Smooth muscle cell (in vitro differentiated cells): Measurements from ENCODE around the gene MRPL48. TPM values are rescaled to one million over a fixed set of nuclear protein-coding genes. Genes with fewer than 3 reads are reported as not detected.
"Not testable (repeated sequence)": the region's sequence is repeated elsewhere in the genome, so short reads cannot be mapped to it uniquely, and the experiment has no call there.

Source experiments
- DNase-seq: peaks from one replicate; lab custom pipeline; 2025; ENCODE audit not compliant: unreplicated experiment; lab: John Stamatoyannopoulos, UW
- H2AFZ ChIP-seq: fragments of 200-600 bp; sonication (generic); 2 replicates; pipeline ENCODE4 v1.6.0; 2016; ENCODE audit warnings: antibody characterized with exemption, low read depth, mild to moderate bottlenecking
- H3F3A ChIP-seq: fragments of 200-600 bp; sonication (generic); 2 replicates; pipeline ENCODE4 v1.6.0; 2017; ENCODE audit warnings: antibody characterized with exemption, low read depth
- H3K27ac ChIP-seq: fragments of 200-600 bp; sonication (generic); 2 replicates; pipeline ENCODE4 v1.5.1; 2016; ENCODE audit warnings: low read depth, mild to moderate bottlenecking
- H3K27me3 ChIP-seq: fragments of 200-600 bp; sonication (generic); 2 replicates; pipeline ENCODE4 v1.6.1; 2016; ENCODE audit warnings: low read depth, mild to moderate bottlenecking
- H3K36me3 ChIP-seq: fragments of 200-600 bp; sonication (generic); 2 replicates; pipeline ENCODE4 v1.5.1; 2016; ENCODE audit warnings: low read depth
- H3K4me1 ChIP-seq: fragments of 200-600 bp; sonication (generic); 2 replicates; pipeline ENCODE4 v1.5.1; 2016; ENCODE audit warnings: low read depth
- H3K4me2 ChIP-seq: fragments of 200-600 bp; sonication (generic); 2 replicates; pipeline ENCODE4 v1.6.0; 2016; ENCODE audit warnings: mild to moderate bottlenecking
- H3K4me3 ChIP-seq: fragments of 200-600 bp; sonication (generic); 2 replicates; pipeline ENCODE4 v1.5.1; 2016; ENCODE audit warnings: mild to moderate bottlenecking
- H3K79me2 ChIP-seq: fragments of 200-600 bp; sonication (generic); 2 replicates; pipeline ENCODE4 v1.6.0; 2016; ENCODE audit warnings: low read depth, mild to moderate bottlenecking
- H3K9ac ChIP-seq: fragments of 200-600 bp; sonication (generic); 2 replicates; pipeline ENCODE4 v1.6.0; 2016; ENCODE audit warnings: low read depth
- H3K9me3 ChIP-seq: fragments of 200-600 bp; sonication (generic); replicated peaks from 2 replicates; pipeline ENCODE4 v1.5.1; 2016; ENCODE audit warnings: low read depth
- H4K20me1 ChIP-seq: fragments of 200-600 bp; sonication (generic); 2 replicates; pipeline ENCODE4 v1.6.0; 2016; ENCODE audit warnings: low read depth
- WGBS: methylation state at CpG from one replicate; pipeline ENCODE4 v1.1.7; 2016; ENCODE audit warnings: low lambda C conversion rate; 5-methylcytosine and 5-hydroxymethylcytosine counted together
- polyA plus RNA-seq: library from polyadenylated mRNA; unstranded; fragments of >200 nt; fragmentation: Nextera tagmentation; extraction: Ambion mirVana; gene quantifications from 2 replicates; pipeline ENCODE4 v1.2.1, GENCODE V29; 2016
- total RNA-seq: library from RNA; depleted of rRNA; stranded (reverse); fragments of >200 nt; gene quantifications from 2 replicates; pipeline ENCODE4 v1.2.3, GENCODE V29; 2014
- TF ChIP-seq, protein P1 (sequence below): fragments of 200-600 bp; sonication (generic); IDR thresholded peaks from 2 replicates; pipeline ENCODE4 v1.5.1; 2017; ENCODE audit warnings: borderline replicate concordance, mild to moderate bottlenecking, antibody characterized with exemption; ENCODE audit not compliant: insufficient read depth, poor library complexity, severe bottlenecking

Gene MRPL48
- total and polyA plus RNA-seq, 2 experiments from 2014 or later: 26.4 to 65.3 TPM

DNA sequence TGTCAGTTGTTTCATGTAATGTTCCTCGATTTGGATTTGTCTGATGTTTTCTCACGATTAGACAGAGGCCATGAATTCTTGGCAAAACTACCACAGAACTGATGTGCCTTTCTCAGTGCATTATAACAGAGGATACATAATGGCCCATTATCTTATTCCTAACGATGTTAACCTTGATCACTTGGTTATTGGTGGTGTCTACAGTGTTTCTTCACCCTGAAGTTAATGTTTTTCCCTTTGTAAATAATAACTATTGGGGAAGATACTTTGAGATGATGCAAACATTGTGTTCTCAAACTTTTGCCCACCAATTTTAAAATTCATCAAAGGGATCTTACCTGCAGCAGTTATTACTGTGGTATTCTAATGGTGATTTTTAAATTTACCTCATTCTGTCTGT lies 39.9 kb upstream of the MRPL48 start:
- whole genome bisulfite sequencing: 97% methylated on average over 3 of the region's 3 CpGs
- DNase-seq: no peak

DNA sequence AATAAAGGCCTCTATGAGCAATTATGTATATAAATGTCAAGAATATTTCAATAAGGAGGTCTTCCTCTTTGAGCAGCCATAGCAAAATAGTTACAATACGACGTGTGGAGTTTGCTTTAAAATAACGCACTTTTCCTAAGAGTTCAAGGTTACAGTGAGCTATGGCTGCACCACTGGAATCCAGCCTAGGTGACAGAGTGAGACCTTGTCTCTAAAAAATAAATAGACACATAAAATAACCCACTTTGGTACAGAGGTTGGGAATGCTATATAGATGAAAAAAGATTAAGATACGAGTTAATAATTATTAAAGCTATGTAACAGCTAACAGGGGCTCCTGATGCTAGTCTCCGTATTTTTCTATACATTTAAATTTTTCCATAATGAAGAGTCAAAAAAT lies 39.4 kb upstream of the MRPL48 start:
- Histone ChIP-seq H3K36me3 (no peaks in the 10 kb centered on the region), H3K9me3 (no peaks in the 10 kb centered on the region), H4K20me1 (peaks cover 100% of the 10 kb centered on the region), H3F3A (no peaks in the 10 kb centered on the region), H3K9ac (no peak overlapping the region), H2AFZ (no peak overlapping the region), H3K4me2 (no peak overlapping the region), H3K4me3 (no peak overlapping the region), H3K4me1 (no peaks in the 10 kb centered on the region), H3K27me3 (no peaks in the 10 kb centered on the region), H3K27ac (no peak overlapping the region), H3K79me2 (peaks cover 99% of the 10 kb centered on the region)
- WGBS: 97% methylated on average over 5 of the region's 5 CpGs
- TF ChIP-seq, protein P1, sequence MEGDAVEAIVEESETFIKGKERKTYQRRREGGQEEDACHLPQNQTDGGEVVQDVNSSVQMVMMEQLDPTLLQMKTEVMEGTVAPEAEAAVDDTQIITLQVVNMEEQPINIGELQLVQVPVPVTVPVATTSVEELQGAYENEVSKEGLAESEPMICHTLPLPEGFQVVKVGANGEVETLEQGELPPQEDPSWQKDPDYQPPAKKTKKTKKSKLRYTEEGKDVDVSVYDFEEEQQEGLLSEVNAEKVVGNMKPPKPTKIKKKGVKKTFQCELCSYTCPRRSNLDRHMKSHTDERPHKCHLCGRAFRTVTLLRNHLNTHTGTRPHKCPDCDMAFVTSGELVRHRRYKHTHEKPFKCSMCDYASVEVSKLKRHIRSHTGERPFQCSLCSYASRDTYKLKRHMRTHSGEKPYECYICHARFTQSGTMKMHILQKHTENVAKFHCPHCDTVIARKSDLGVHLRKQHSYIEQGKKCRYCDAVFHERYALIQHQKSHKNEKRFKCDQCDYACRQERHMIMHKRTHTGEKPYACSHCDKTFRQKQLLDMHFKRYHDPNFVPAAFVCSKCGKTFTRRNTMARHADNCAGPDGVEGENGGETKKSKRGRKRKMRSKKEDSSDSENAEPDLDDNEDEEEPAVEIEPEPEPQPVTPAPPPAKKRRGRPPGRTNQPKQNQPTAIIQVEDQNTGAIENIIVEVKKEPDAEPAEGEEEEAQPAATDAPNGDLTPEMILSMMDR: no peak
- DNase-seq: no peak

More for the DNA sequence above, 39.9 kb upstream of the MRPL48 start:
- no peaks in the 10 kb centered on the region for H3K27me3 ChIP-seq
- TF ChIP-seq, protein P1: no peak
- H3K79me2 ChIP-seq: peaks cover 99% of the 10 kb centered on the region
- no peak overlapping the region for H3K4me3 ChIP-seq
- no peaks in the 10 kb centered on the region for H3F3A ChIP-seq
- H3K9ac ChIP-seq: no peak overlapping the region
- no peak overlapping the region for H3K4me2 ChIP-seq
- peaks cover 100% of the 10 kb centered on the region for H4K20me1 ChIP-seq
- no peaks in the 10 kb centered on the region for H3K4me1 ChIP-seq
- no peak overlapping the region for H3K27ac ChIP-seq
- H2AFZ ChIP-seq: no peak overlapping the region
- H3K36me3 ChIP-seq: no peaks in the 10 kb centered on the region
- H3K9me3 ChIP-seq: no peaks in the 10 kb centered on the region

DNA sequence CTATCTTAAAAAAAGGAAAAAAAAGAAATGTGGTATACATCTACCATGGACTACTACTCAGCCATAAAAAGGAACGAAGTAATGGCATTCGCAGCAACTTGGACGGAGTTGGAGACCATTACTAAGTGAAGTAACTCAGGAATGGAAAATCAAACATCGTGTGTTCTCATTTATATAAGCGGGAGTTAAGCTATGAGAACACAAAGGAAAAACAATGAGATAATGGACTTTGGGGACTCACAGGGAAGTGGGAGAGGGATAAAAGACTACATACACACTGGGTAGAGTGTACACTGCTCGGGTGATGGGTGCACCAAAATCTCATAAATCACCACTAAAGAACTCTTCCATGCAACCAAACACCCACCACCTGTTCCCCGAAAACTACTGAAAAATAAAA lies 38.6 kb upstream of the MRPL48 start:
- DNase-seq: no peak
- Histone ChIP-seq H3K9me3 (no peaks in the 10 kb centered on the region), H3K4me1 (no peaks in the 10 kb centered on the region), H3K36me3 (no peaks in the 10 kb centered on the region), H3K27me3 (no peaks in the 10 kb centered on the region), H3K9ac (no peak overlapping the region), H4K20me1 (peaks cover 100% of the 10 kb centered on the region), H2AFZ (no peak overlapping the region), H3K4me3 (no peak overlapping the region), H3F3A (peaks cover 3% of the 10 kb centered on the region), H3K79me2 (peaks cover 100% of the 10 kb centered on the region), H3K27ac (no peak overlapping the region), H3K4me2 (no peak overlapping the region)
- WGBS: 95% methylated on average over 7 of the region's 7 CpGs
- TF ChIP-seq, protein P1: no peak

DNA sequence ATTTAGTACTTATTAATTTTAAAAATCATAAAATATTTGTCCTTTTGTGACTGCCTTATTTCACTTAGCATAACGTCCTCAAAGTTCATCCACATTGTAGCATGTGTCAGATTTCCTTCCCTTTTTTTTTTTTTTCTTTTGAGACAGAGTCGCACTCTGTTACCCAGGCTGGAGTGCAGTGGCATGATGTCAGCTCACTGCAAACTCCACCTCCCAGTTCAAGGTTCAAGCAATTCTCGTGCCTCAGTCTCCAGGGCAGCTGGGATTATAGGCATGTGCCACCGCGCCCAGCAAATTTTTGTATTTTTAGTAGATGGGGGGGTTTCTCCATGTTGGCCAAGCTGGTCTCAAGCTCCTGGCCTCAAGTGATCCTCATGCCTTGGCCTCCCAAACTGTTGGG lies 37.4 kb upstream of the MRPL48 start:
- Histone ChIP-seq H3K36me3 (no peaks in the 10 kb centered on the region), H3K27me3 (no peaks in the 10 kb centered on the region), H3K79me2 (peaks cover 100% of the 10 kb centered on the region), H4K20me1 (peaks cover 100% of the 10 kb centered on the region), H3K4me2 (no peak overlapping the region), H3K9me3 (no peaks in the 10 kb centered on the region), H3F3A (peaks cover 3% of the 10 kb centered on the region), H3K4me1 (no peaks in the 10 kb centered on the region), H3K4me3 (no peak overlapping the region), H2AFZ (no peak overlapping the region), H3K27ac (no peak overlapping the region), H3K9ac (no peak overlapping the region)
- 96% methylated on average over 5 of the region's 5 CpGs for WGBS
- TF ChIP-seq, protein P1: no peak
- no peak for DNase-seq

DNA sequence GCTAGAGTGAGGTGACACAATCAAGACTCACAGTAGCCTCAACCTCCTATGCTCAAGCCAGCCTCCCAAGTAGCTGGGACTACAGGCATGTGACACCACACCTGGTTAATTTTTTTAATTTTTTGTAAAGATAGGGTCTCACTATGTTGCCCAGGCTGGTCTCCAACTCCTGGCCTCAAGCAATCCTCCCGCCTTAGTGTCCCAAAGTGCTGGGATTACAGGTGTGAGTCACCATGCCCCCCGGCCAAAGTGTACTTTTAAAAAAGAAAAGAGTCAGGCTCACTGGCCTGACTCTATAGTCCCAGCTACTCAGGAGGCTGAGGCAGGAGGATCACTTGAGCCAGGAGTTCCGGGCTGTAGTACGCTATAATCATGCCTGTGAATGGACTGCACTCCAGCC lies 36.8 kb upstream of the MRPL48 start:
- H3K27ac ChIP-seq, H3K4me3 ChIP-seq, DNase-seq, H3K36me3 ChIP-seq, H3K9ac ChIP-seq, H3K9me3 ChIP-seq, H3F3A ChIP-seq, H3K4me2 ChIP-seq, H2AFZ ChIP-seq, H3K4me1 ChIP-seq, H3K27me3 ChIP-seq: not testable (repeated sequence)
- peaks cover 100% of the 10 kb centered on the region for H3K79me2 ChIP-seq
- peaks cover 100% of the 10 kb centered on the region for H4K20me1 ChIP-seq
- 91% methylated on average over 4 of the region's 4 CpGs for WGBS
